Sciatic nerve (tissue), 2 donors: ENCODE data around the gene UGP2. TPM values are rescaled to one million over a fixed set of nuclear protein-coding genes. Genes with fewer than 3 reads are reported as not detected.
A peak's percentile ranks its signal among the peaks of the same experiment; 100 is the strongest.
"Not testable (repeated sequence)": the region's sequence is repeated elsewhere in the genome, so short reads cannot be mapped to it uniquely, and the experiment has no call there.

Experiments
- ATAC-seq: fragments of 200-7000 bp; cut with Tn5 transposase; one replicate; pipeline ENCODE4 v1.9.1; 2020; ENCODE audit warnings: mild to moderate bottlenecking, moderate library complexity
- DNase-seq: peaks from one replicate; pipeline ENCODE4 v3.0.0-alpha.2; 2020; ENCODE audit warnings: low spot score
- intact Hi-C: fragments of 100-400 bp; cut with DNase I; formaldehyde crosslinking; loops from one replicate; pipeline ENCODE4 v1.14.2; 2022
- total RNA-seq: library from RNA; stranded (reverse); fragmentation: NEBNext Ultra II Directional; extraction: Animal tissue kit (Norgen Biotek cat#: 25700); gene quantifications from one replicate; pipeline ENCODE4 v1.2.1, GENCODE V29; 2021
- donor health status: DM: no; HTN: no; CAD: no.
- donor health status: DM: no; HTN: no; CAD: no.

Gene UGP2
- total RNA-seq, 1 donor from 2014 or later: 121 TPM

DNA sequence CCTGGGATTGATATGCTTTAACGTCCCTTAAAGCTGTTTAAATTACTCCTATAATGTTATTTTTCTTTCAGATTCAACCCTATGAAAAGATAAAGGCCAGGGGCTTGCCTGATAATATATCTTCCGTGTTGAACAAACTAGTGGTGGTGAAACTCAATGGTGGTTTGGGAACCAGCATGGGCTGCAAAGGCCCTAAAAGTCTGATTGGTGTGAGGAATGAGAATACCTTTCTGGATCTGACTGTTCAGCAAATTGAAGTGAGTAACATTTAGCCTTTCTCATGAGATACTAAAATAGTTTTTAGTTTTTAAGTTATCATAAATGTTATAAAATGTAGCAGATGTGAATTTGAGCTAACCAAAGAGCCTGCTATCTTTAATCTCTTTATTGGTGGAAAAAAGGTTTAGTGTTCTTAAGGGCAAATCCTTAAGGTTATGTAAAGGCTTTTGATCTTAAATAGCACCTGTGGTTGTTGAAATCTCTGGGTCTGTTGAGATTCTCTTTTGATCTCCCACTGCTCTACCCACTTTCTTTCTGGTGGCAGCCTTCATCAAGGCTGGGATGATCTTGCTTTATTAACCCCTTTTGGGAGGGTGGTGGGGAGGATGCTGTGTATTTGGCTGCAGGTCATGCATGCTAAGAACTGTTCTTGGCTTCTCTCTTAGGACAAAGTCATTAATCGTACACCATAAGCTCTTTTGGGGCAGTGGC is 40.9 kb downstream of the UGP2 start:
- ATAC-seq (no peak), DNase-seq (no peak)
- intact Hi-C loops: no loop called here

- ATAC-seq (no peak), DNase-seq (no peak)
- intact Hi-C loops: no loop called here
These were observed 44.7 kb downstream of the UGP2 start for GRCh38 chr2:63886445-63886844.

GRCh38 chr2:63888053-63888452 is 46.4 kb downstream of the UGP2 start:
- DNase-seq: no peak
- intact Hi-C loops: no loop called here
- ATAC-seq: no peak

- peak; percentile 70 for ATAC-seq
- no peak for DNase-seq
- intact Hi-C loops: no loop called here
These were observed 47.0 kb downstream of the UGP2 start for GRCh38 chr2:63888490-63889402.

DNA sequence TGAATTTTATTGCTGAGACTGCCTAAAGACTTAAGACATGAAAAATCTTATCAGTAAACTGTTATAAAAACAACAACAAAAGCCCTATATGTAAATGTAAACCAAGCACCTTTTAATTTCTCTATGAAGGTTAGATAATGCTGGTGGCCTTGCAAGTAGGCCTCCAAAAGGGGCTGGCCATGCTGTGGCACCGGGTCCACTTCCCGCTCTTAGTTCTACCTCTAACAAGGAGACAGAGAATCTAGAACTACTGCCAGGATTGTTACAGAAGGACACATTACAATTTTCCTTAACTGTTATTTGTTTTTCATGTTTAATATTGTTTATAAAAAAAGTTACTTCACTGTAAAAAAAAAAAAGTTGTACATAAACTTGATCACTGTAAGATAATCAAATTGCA is 49.0 kb downstream of the UGP2 start:
- intact Hi-C loops: no loop called here
- ATAC-seq: no peak

DNA sequence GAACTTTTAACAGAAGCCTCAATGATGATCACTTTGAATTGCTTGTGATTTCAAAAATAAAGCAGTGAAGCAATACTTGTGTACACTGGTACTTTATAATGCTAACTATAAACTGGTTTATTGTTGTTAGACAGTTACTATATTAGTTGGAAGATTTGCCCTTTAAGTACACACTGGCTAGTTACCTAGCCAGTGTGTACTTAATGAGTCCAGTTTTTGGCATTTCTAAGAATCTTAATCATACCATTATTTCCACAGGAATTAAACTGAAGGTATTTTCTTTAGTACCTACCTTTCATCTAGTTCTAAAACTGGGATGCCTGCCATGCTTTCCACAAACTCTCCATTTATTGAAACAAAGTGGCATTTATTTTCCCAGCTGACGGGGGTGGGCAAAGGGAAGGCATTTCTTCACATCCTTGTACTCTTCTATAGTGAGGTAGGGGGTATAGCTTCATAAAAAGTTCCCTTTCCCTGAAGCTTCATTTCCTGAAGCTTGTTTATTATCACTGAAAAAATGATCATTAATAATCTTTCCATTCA is 49.9 kb downstream of the UGP2 start:
- intact Hi-C loops: no loop called here
- DNase-seq (no peak), ATAC-seq (no peak)

More for the DNA sequence above, 49.0 kb downstream of the UGP2 start:
- no peak for DNase-seq

DNA sequence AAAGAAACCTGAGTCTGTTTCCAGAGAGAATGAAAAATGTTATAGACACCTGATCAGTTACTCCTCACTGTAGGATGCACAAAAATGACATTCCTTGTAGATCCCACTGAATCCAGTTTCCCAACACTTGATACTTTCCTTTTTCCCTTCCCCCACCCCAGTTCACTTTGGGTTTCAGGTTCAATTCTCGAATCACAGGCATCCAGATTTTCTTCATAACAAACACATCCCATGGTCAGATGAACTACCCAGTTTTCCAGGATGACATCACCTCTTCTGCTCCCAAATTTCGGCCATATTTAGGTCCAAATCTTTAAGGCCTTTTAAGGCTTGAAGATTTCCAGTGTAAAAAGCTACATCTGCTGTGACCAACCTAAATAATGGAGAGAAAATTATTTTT is 51.5 kb downstream of the UGP2 start:
- no peak for ATAC-seq

DNA sequence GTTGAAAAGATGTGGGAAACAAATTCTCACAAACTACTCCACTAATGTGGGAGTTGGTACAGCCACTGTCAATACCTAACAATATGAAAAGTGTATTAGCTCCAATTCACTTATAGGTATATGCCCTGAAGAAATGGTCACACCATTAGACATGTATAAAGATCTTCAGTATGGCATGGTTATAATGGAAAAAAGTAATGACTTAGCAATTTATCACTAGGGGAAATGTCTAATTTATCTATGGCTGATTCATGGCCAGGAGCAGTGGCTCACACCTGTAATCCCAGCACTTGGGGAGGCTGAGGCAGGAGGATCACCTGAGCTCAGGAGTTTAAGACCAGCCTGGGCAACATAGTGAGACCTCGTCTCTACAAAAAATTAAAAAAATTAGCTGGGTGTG is 52.5 kb downstream of the UGP2 start:
- no peak for DNase-seq
- intact Hi-C loops: no loop called here
- ATAC-seq: no peak

More for the DNA sequence above, 51.5 kb downstream of the UGP2 start:
- no peak for DNase-seq
- intact Hi-C loops: no loop called here

DNA sequence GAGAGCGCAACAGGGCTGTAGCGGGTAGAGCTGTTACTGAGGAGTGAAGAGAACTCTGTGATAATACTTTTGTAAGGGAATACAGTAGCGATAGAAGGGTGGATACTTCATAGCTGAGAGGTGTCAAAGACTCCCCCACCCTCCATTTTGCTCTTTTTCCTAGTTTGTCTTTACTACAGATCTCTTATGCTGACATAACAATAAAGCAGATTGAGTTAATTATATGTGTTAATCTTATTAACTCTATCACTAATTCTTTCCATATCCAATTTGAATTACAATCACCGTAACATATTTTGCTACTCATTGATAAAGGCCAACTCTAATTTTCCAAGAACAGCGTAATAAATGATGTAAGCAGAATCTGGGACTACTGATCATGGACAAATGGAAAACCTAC is 57.1 kb downstream of the UGP2 start:
- intact Hi-C loops: no loop called here
- DNase-seq (no peak), ATAC-seq (no peak)

DNA sequence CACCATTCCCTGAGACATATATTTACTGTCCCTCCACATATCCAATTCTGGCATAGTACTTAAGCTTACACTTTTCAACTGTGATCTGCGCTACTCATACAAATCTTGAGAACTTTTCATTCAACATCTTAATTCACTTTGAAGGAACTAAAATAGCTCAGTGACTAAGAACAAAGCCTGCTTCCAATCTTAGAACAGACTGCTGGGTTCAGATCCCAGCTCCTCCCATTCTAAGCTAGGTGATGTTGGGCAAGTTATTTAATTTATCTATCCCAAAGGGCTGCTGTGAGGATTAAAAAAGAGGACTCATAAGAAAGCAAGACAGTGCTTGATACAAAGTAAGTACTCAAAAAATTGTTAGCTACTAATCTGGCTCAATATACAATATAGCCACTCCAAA is 57.9 kb downstream of the UGP2 start:
- ATAC-seq: peak; percentile 28
- intact Hi-C loops: no loop called here

GRCh38 chr2:63902149-63902548 is 60.5 kb downstream of the UGP2 start:
- ATAC-seq: no peak
- DNase-seq: no peak
- intact Hi-C loops: no loop called here

More for the DNA sequence above, 57.9 kb downstream of the UGP2 start:
- no peak for DNase-seq

DNA sequence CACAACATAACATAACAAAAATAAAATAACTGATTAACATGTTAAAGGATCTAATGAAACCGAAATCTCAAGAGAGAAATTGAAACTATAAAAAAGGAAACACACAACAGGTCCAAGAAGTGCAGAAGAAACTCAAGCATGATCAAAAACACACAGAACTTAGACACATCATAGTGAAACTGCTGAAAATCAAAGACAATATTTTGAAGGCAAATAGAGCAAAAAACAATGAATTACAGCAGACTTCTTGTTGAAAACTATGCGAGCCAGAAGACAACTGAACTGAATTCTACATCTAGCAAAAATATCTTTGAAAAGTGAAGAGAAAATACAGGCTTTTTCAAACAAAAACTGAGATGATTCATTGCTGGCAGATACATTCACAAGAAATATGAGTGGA is 61.3 kb downstream of the UGP2 start:
- intact Hi-C loops: no loop called here
- DNase-seq (no peak), ATAC-seq (no peak)

DNA sequence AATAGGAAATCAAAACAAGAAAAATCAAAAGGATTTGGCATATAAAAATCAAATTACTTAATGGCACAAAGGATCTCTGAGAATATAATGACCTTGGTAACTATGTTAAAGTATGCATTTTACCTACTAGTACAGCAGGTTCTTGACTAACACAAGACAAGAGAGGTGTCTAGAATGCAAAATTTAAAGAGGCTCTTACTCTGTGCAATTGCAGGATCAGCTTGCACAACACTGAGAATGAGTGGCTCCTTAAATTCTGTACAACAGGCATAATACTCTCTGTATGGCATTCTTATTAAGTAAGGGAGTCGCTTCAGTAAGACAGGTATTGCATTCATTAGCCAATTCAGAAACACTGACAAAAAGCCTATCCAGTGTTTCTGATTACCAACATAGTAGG is 72.6 kb downstream of the UGP2 start:
- DNase-seq: no peak
- intact Hi-C loops: no loop called here
- no peak for ATAC-seq

DNA sequence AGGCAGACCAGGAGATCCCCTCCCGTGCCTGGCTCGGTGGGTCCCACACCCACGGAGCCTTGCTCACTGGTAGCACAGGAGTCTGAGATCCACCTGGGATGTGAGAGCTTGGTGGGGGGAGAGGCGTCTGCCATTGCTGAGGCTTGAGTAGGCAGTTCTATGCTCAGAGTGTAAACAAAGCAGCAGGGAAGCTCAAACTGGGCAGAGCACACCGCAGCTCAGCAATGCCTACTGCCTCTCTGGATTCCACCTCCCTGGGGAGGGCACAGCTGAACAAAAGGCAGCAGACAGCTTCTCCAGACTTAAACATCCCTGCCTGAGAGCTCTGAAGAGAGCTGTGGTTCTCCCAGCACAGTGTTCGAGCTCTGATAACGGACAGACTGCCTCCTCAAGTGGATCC is 85.1 kb downstream of the UGP2 start:
- DNase-seq (no peak), ATAC-seq (no peak)
- intact Hi-C loops: no loop called here

DNA sequence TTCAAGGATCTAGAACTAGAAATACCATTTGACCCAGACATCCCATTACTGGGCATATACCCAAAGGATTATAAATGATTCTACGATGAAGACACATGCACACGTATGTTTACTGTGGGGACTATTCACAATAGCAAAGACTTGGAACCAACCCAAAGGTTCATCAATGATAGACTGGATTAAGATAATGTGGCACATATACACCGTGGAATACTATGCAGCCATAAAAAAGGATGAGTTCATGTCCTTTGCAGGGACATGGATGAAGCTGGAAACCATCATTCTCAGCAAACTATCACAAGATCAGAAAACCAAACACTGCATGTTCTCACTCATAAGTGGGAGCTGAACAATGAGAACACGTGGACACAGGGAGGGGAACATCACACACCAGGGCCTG is 90.4 kb downstream of the UGP2 start:
- intact Hi-C loops, DNase-seq, ATAC-seq: not testable (repeated sequence)

Other genes starting within 250 kb of the UGP2 start
- gene VPS54, start 177.5 kb downstream of the UGP2 start, total RNA-seq: 27.9 TPM